ENCODE data around the gene BTBD18.

The BTBD18 gene

DNA sequence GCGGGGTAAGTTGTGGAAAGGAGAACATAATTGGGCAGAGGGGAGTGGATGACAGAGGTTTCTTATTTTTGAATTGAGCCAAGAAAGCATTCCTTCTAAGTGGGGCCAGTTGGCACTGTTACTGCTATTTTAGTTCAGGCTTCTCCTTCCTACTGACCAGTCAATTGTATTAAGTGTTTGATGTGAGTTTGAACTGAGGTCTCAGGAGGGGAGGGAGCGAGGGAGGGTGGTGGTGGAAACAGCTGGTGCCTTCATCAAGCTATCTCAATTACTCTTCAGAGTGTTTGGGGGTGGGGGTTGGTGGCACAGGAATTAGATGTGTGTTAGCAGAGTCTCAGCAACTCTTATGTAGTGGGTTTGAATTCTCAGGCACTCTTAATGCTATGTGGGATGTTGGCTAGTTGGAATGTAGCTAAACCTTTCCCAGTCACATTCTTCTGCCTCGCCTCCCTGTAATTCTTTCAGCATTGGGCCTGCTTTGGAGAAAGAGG, 24.5 kb upstream of the BTBD18 start:
- TF ChIP-seq, protein P1, sequence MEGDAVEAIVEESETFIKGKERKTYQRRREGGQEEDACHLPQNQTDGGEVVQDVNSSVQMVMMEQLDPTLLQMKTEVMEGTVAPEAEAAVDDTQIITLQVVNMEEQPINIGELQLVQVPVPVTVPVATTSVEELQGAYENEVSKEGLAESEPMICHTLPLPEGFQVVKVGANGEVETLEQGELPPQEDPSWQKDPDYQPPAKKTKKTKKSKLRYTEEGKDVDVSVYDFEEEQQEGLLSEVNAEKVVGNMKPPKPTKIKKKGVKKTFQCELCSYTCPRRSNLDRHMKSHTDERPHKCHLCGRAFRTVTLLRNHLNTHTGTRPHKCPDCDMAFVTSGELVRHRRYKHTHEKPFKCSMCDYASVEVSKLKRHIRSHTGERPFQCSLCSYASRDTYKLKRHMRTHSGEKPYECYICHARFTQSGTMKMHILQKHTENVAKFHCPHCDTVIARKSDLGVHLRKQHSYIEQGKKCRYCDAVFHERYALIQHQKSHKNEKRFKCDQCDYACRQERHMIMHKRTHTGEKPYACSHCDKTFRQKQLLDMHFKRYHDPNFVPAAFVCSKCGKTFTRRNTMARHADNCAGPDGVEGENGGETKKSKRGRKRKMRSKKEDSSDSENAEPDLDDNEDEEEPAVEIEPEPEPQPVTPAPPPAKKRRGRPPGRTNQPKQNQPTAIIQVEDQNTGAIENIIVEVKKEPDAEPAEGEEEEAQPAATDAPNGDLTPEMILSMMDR (IDR thresholded peaks at IDR 0.05; ENCODE audit: extremely low read depth, insufficient read depth, missing control alignments): no peak
- DNase-seq (ENCODE audit: low spot score): no peak
- in situ Hi-C loops (cut with MboI; ENCODE audit: low pct_unique_long_range_greater_than_20kb, low sequenced_read_pairs, unreplicated experiment): no loop called here

DNA sequence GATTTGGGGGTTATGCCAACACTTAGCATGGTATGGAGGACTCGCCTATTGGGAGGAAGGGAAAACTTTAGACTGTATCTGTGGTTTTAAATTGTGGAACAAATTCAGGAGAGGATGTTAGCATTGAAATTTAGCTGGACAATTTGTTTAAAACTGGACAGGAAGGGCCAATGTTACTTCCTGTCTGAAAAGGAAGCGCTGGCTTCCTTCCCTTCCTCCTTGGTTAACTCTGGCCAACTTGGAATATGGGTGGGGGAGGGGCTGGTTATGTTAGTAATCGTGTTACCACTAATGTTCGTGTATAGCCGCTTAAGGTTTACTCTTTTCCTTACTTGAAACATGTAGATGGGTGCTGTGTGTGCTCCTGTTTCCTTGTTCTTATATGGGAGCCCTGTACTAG, 23.9 kb upstream of the BTBD18 start:
- DNase-seq (ENCODE audit: low spot score): no peak
- TF ChIP-seq, protein P1 (IDR thresholded peaks at IDR 0.05; ENCODE audit: extremely low read depth, insufficient read depth, missing control alignments): no peak
- in situ Hi-C loops (cut with MboI; ENCODE audit: low pct_unique_long_range_greater_than_20kb, low sequenced_read_pairs, unreplicated experiment): no loop called here

DNA sequence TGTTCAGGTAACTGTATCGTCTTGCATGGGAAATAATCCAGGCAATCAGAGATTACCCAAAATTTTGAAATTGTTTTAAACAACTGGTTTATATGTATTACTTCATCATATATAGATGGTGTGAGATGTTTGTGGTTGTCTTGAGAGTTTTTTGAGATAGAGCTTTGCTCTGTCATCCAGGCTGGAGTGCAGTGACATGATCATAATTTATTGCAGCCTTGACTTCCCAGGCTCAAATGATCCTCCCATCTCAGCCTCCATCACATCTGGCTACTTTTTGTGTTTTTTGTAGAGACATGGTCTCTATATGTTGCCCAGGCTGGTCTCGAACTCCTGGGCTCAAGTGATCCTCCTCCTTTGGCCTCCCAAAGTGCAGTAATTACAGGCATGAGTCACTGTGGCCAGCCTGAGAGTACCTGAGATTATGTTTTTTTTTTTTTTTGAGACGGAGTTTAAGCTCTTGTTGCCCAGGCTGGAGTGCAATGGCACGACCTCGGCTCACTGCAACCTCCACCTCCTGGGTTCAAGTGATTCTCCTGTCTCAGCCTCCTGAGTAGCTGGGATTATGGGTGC, 21.5 kb upstream of the BTBD18 start:
- TF ChIP-seq, protein P1 (IDR thresholded peaks at IDR 0.05; ENCODE audit: extremely low read depth, insufficient read depth, missing control alignments): no peak
- no peak for DNase-seq (ENCODE audit: low spot score)
- in situ Hi-C loops (cut with MboI; ENCODE audit: low pct_unique_long_range_greater_than_20kb, low sequenced_read_pairs, unreplicated experiment): no loop called here

DNA sequence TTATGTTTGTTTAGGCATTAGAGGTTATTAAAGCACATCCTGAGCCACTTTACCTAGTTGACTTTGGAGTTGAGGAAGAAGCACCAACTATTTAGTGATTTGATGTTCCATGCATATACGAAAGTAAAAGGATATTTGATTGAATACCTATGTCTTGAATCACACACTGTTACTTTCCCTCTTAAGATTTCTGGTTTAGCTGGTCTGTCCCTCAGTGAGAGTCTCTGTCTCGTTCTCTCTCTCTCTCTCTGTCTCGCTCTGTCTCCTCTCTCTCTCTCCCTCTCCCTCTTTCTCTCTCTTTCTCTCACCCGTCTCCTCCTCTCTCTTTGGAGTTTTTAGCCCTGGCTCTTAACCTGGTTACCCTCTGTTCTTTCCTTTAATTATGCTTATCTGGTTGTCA, 20.9 kb upstream of the BTBD18 start:
- DNase-seq (ENCODE audit: low spot score): no peak
- in situ Hi-C loops (cut with MboI; ENCODE audit: low pct_unique_long_range_greater_than_20kb, low sequenced_read_pairs, unreplicated experiment): no loop called here
- TF ChIP-seq, protein P1 (IDR thresholded peaks at IDR 0.05; ENCODE audit: extremely low read depth, insufficient read depth, missing control alignments): no peak

DNA sequence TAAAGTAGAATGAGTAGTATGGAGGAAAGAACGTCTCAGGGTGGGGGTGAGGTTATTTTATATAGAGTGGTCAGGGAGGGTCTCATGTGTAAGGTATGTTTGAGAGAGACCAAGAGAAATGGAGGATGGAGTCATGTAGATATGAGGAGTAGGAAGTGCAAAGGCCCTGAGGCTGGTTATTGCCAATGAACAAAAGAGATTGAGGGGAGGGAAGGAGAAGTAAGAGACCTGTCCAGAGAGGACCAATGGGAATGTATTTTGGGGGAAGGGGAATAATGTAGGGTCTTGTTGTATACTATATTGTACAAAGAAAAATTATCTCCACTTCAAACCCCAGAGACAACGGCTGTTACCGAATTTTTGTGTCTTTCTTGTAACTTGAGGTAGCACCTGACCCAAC, 19.7 kb upstream of the BTBD18 start:
- no peak for DNase-seq (ENCODE audit: low spot score)
- in situ Hi-C loops (cut with MboI; ENCODE audit: low pct_unique_long_range_greater_than_20kb, low sequenced_read_pairs, unreplicated experiment): no loop called here
- TF ChIP-seq, protein P1 (IDR thresholded peaks at IDR 0.05; ENCODE audit: extremely low read depth, insufficient read depth, missing control alignments): no peak

DNA sequence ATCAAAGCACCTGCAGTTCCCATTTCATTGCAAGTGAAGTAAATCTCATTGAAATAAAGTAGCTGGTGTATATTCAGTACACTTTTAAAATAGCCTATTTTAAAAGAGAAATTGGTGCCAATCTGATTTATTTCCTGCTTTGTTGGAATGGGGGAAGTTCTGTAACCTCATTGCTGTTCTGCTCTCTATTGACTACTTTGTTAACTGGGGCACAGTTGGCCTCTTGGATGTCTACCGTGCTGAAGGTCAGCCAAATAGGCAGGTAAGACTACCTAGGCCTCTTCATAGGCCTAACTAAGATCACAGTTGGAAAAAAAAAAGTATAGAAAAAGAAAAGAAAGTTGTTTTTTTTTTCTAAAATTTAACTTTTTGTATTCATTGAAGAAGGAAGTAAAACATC, 19.2 kb upstream of the BTBD18 start:
- TF ChIP-seq, protein P1 (IDR thresholded peaks at IDR 0.05; ENCODE audit: extremely low read depth, insufficient read depth, missing control alignments): no peak
- DNase-seq (ENCODE audit: low spot score): no peak
- in situ Hi-C loops (cut with MboI; ENCODE audit: low pct_unique_long_range_greater_than_20kb, low sequenced_read_pairs, unreplicated experiment): no loop called here
